Measurements from ENCODE around the gene COQ8B. TPM values are rescaled to one million over a fixed set of nuclear protein-coding genes. Genes with fewer than 3 reads are reported as not detected.
A peak's percentile ranks its signal among the peaks of the same experiment; 100 is the strongest.

Gene COQ8B
- polyA plus RNA-seq, 1 donor (not counting 4 experiments of a cell fraction or from before 2014, with no cell fraction given), result 11.0 TPM

DNA sequence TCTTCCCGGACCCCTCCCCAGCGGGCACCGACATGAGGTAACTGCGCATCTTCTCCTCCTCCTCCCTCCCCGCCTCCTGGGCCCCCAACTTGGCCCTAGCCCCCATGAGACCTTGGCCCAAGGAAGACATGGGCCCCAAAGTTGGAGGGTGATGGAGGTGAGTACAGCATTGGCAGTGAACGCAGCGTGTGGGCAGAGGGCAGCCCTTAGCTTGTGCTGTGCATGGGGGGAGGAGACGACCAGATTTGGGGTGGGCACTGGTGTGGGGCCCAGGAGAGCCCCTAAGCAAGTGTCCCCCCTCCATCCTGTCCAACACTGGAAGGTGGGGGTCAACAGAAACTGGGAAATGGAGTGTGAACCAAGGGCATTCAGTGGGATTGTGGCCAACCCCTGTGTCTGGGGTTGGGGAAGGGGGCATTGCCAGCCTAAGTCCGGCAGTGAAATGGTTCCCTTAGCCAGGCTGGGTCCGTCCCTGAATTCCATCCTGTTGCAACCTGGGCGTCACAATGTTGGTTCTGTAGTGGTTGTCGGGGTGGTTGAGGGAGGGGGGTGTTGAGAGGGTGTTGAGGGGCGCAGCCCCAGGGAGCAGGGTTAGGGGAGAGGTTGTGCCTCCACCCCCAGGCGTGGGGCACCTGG, 49.8 kb downstream of the COQ8B start:
- Histone ChIP-seq H3K4me1 (ENCODE audit: control insufficient read depth, extremely low read depth, insufficient read depth, low read length) (peaks cover 12% of the 10 kb centered on the region), H3K27ac (ENCODE audit: control insufficient read depth, insufficient read depth, low read length) (peak overlapping the region; percentile 59), H3K36me3 (ENCODE audit: control insufficient read depth in 2 of 2, extremely low read depth in 1 of 2, insufficient read depth in 2 of 2, low read length in 2 of 2) (peaks cover 17% of the 10 kb centered on the region in 2 experiments), H3K4me3 (ENCODE audit: control insufficient read depth in 2 of 3, extremely low read depth in 1 of 3, insufficient read depth in 2 of 3, low read depth in 1 of 3, low read length in 3 of 3) (no peak overlapping the region), H3K27me3 (ENCODE audit: control insufficient read depth, extremely low read depth, insufficient read depth, low read length) (no peaks in the 10 kb centered on the region), H3K9ac (ENCODE audit: control insufficient read depth, extremely low read depth, insufficient read depth, low read length) (no peak overlapping the region), H3K4me2 (ENCODE audit: control insufficient read depth, extremely low read depth, insufficient read depth, low read depth, low read length) (peak overlapping the region; percentile 18), H3K79me2 (ENCODE audit: control insufficient read depth, insufficient read depth, low read length) (no peaks in the 10 kb centered on the region), H2AFZ (ENCODE audit: control insufficient read depth, low read length) (no peak overlapping the region), H4K20me1 (ENCODE audit: control insufficient read depth, extremely low read depth, insufficient read depth, low read length) (no peaks in the 10 kb centered on the region), H3K9me3 (ENCODE audit: control insufficient read depth, low read depth, low read length) (peaks cover 3% of the 10 kb centered on the region), H3K9me1 (ENCODE audit: control insufficient read depth, extremely low read depth, insufficient read depth, low read length) (no peaks in the 10 kb centered on the region)
- dilution Hi-C loops (cut with MboI; ENCODE audit: extremely low pct_ligation_motif_present, low sequenced_read_pairs), result no loop called here
- FAIRE-seq (no peak), DNase-seq (ENCODE audit: low read depth, low spot score) (no peak)
- no peak for TF ChIP-seq EZH2 (IDR thresholded peaks at IDR 0.05; ENCODE audit: low read length)
- TF ChIP-seq, protein P1, sequence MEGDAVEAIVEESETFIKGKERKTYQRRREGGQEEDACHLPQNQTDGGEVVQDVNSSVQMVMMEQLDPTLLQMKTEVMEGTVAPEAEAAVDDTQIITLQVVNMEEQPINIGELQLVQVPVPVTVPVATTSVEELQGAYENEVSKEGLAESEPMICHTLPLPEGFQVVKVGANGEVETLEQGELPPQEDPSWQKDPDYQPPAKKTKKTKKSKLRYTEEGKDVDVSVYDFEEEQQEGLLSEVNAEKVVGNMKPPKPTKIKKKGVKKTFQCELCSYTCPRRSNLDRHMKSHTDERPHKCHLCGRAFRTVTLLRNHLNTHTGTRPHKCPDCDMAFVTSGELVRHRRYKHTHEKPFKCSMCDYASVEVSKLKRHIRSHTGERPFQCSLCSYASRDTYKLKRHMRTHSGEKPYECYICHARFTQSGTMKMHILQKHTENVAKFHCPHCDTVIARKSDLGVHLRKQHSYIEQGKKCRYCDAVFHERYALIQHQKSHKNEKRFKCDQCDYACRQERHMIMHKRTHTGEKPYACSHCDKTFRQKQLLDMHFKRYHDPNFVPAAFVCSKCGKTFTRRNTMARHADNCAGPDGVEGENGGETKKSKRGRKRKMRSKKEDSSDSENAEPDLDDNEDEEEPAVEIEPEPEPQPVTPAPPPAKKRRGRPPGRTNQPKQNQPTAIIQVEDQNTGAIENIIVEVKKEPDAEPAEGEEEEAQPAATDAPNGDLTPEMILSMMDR (optimal IDR thresholded peaks at IDR 0.05 in 1 of 3, IDR thresholded peaks at IDR 0.05 in 1 of 3, conservative IDR thresholded peaks at IDR 0.05 in 1 of 3; ENCODE audit: extremely low read depth in 1 of 3, insufficient read depth in 2 of 3, low read length in 3 of 3), result no peak

DNA sequence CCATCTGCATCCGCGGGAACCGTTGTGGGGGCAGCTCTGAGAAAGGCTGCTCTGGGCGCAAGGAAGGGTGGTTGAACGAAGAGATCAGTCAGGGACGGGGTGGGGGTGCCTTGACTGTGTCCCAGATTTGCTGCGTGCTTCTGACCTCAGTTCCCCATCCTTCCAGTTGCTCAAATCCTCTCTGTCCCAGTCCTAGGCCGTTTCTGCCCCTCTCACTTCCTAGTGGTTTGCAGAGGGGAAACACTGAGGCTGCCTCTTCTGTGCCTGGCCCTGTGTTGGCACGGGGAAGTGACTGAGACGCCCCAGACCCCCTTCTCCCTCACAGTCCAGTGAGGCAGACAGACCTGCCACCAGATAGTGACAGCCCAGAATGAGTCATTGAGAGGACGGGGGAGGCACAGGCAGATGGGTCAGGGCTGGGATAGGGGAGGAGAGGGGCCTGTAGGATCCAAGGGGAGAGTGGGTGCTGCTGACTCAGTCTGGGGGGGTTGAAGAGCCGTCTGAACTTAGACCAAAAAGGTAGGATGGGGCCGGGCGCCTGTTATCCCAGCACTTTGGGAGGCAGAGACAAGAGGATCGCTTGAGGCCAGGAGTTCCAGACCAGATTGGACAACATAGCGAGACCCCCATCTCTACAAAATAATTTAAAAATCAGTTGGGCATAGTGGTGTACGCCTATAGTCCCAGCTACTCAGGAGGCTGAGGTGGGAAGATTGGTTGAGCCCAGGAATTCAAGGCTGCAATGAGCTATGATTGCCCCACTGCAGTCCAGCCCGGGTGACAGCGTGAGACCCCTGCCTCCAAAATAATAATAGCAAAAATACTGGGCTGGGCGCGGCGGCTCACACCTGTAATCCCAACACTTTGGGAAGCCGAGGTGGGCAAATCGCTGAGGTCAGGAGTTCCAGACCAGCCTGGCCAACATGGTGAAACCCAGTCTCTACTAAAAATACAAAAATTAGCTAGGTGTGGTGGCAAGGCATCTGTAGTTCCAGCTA, 52.7 kb downstream of the COQ8B start:
- Histone ChIP-seq H3K9ac (ENCODE audit: control insufficient read depth, extremely low read depth, insufficient read depth, low read length) (no peak overlapping the region), H3K27ac (ENCODE audit: control insufficient read depth, insufficient read depth, low read length) (no peak overlapping the region), H3K27me3 (ENCODE audit: control insufficient read depth, extremely low read depth, insufficient read depth, low read length) (no peaks in the 10 kb centered on the region), H3K9me3 (ENCODE audit: control insufficient read depth, low read depth, low read length) (no peaks in the 10 kb centered on the region), H4K20me1 (ENCODE audit: control insufficient read depth, extremely low read depth, insufficient read depth, low read length) (no peaks in the 10 kb centered on the region), H3K9me1 (ENCODE audit: control insufficient read depth, extremely low read depth, insufficient read depth, low read length) (no peaks in the 10 kb centered on the region), H3K79me2 (ENCODE audit: control insufficient read depth, insufficient read depth, low read length) (no peaks in the 10 kb centered on the region), H3K4me1 (ENCODE audit: control insufficient read depth, extremely low read depth, insufficient read depth, low read length) (peaks cover 14% of the 10 kb centered on the region), H2AFZ (ENCODE audit: control insufficient read depth, low read length) (no peak overlapping the region), H3K4me3 (ENCODE audit: control insufficient read depth in 2 of 3, extremely low read depth in 1 of 3, insufficient read depth in 2 of 3, low read depth in 1 of 3, low read length in 3 of 3) (peak overlapping the region in 1 of 3 experiments; percentile 64), H3K4me2 (ENCODE audit: control insufficient read depth, extremely low read depth, insufficient read depth, low read depth, low read length) (peak overlapping the region; percentile 84), H3K36me3 (ENCODE audit: control insufficient read depth in 2 of 2, extremely low read depth in 1 of 2, insufficient read depth in 2 of 2, low read length in 2 of 2) (peaks cover 2 to 5% of the 10 kb centered on the region in 2 experiments)
- DNase-seq (ENCODE audit: low read depth, low spot score) (no peak), FAIRE-seq (no peak)
- dilution Hi-C loops (cut with MboI; ENCODE audit: extremely low pct_ligation_motif_present, low sequenced_read_pairs), result no loop called here
- TF ChIP-seq EZH2 (IDR thresholded peaks at IDR 0.05; ENCODE audit: low read length), result no peak
- TF ChIP-seq, protein P1 (optimal IDR thresholded peaks at IDR 0.05 in 1 of 3, IDR thresholded peaks at IDR 0.05 in 1 of 3, conservative IDR thresholded peaks at IDR 0.05 in 1 of 3; ENCODE audit: extremely low read depth in 1 of 3, insufficient read depth in 2 of 3, low read length in 3 of 3), result no peak

All from keratinocyte (primary cell).